HepG2 (cell line): ENCODE measurements around the gene RHOBTB1. TPM values are rescaled to one million over a fixed set of nuclear protein-coding genes. Genes with fewer than 3 reads are reported as not detected.
A peak's percentile ranks its signal among the peaks of the same experiment; 100 is the strongest.

ENCODE experiments used
- ARID5B ChIP-seq: IDR thresholded peaks from 2 replicates; pipeline ENCODE4 v1.4.0; 2020; ENCODE audit warnings: mild to moderate bottlenecking, missing genetic modification reagents
- HNRNPUL1 ChIP-seq: fragments of 200-400 bp; formaldehyde crosslinking; IDR thresholded peaks from 2 replicates; pipeline ENCODE4 v1.6.1; 2017; ENCODE audit warnings: low read depth, mild to moderate bottlenecking, low read length, moderate library complexity
- HOMEZ ChIP-seq: IDR thresholded peaks from 2 replicates; pipeline ENCODE4 v1.6.1; 2016; ENCODE audit warnings: low read depth
- NCOA2 ChIP-seq: sonication (generic); formaldehyde crosslinking; IDR thresholded peaks from 2 replicates; pipeline ENCODE4 v1.8.0; 2022; ENCODE audit warnings: inconsistent platforms
- NFIC ChIP-seq: IDR thresholded peaks from 2 replicates; pipeline ENCODE4 v1.6.1; 2012; ENCODE audit warnings: mild to moderate bottlenecking, low read length, inconsistent platforms
- NR3C1 ChIP-seq: sonication (generic); formaldehyde crosslinking; IDR thresholded peaks from 2 replicates; pipeline ENCODE4 v1.4.0; 2020; ENCODE audit warnings: missing genetic modification reagents
- SALL2 ChIP-seq: sonication (generic); formaldehyde crosslinking; IDR thresholded peaks from 2 replicates; pipeline ENCODE4 v1.8.1; 2023; ENCODE audit warnings: mild to moderate bottlenecking, missing genetic modification reagents, inconsistent platforms
- SATB2 ChIP-seq: sonication (generic); formaldehyde crosslinking; IDR thresholded peaks from 2 replicates; pipeline ENCODE4 v1.5.0; 2020; ENCODE audit warnings: missing genetic modification reagents
- SP5 ChIP-seq: IDR thresholded peaks from 2 replicates; pipeline ENCODE4 v1.6.1; 2016; ENCODE audit warnings: low read depth, borderline replicate concordance
- ZBTB42 ChIP-seq: sonication (generic); formaldehyde crosslinking; IDR thresholded peaks from 2 replicates; pipeline ENCODE4 v1.5.0; 2020; ENCODE audit warnings: mild to moderate bottlenecking, missing genetic modification reagents
- ZGPAT ChIP-seq: IDR thresholded peaks from 2 replicates; pipeline ENCODE4 v1.6.1; 2016; ENCODE audit warnings: mild to moderate bottlenecking
- ZNF253 ChIP-seq: sonication (generic); formaldehyde crosslinking; IDR thresholded peaks from 2 replicates; pipeline ENCODE4 v1.8.0; 2022; ENCODE audit warnings: mild to moderate bottlenecking, missing genetic modification reagents, borderline replicate concordance
- ZNF354B ChIP-seq: sonication (generic); formaldehyde crosslinking; IDR thresholded peaks from 2 replicates; pipeline ENCODE4 v1.8.0; 2022; ENCODE audit warnings: mild to moderate bottlenecking, missing genetic modification reagents
- ZNF367 ChIP-seq: sonication (generic); formaldehyde crosslinking; IDR thresholded peaks from 2 replicates; pipeline ENCODE4 v1.4.0; 2020; ENCODE audit warnings: missing genetic modification reagents, borderline replicate concordance
- ZNF460 ChIP-seq: sonication (generic); formaldehyde crosslinking; IDR thresholded peaks from 2 replicates; pipeline ENCODE4 v1.5.1; 2020; ENCODE audit warnings: missing genetic modification reagents, mild to moderate bottlenecking, borderline replicate concordance
- ZNF558 ChIP-seq: sonication (generic); formaldehyde crosslinking; IDR thresholded peaks from 2 replicates; pipeline ENCODE4 v1.9.0; 2022; ENCODE audit warnings: mild to moderate bottlenecking, missing genetic modification reagents, borderline replicate concordance
- ZNF570 ChIP-seq: sonication (generic); formaldehyde crosslinking; IDR thresholded peaks from 2 replicates; pipeline ENCODE4 v1.4.0; 2020; ENCODE audit warnings: mild to moderate bottlenecking, missing genetic modification reagents, borderline replicate concordance
- polyA plus RNA-seq, 8 experiments: library from polyadenylated mRNA; depleted of rRNA in 3 of 8; stranded (reverse) in 7 of 8; unstranded in 1 of 8; fragments of >200 nt; fragmentation: Illumina TruSeq in 4 of 8; extraction: Trizol in 4 of 8; gene quantifications; 2 replicates each; pipeline versions ENCODE4 v1.2.1 to v1.2.3, GENCODE V29; 2011 to 2016; ENCODE audit warnings: low read depth in 4 of 8, missing spikeins in 1 of 8, mixed read lengths in 1 of 8; ENCODE audit not compliant: insufficient read depth in 1 of 8
- total RNA-seq, 5 experiments: library from RNA; depleted of rRNA; stranded (reverse); fragments of >200 nt; fragmentation: Illumina TruSeq; extraction: Trizol; gene quantifications; 2 replicates each; pipeline ENCODE4 v1.2.3, GENCODE V29; 2016; ENCODE audit warnings: low read depth in 1 of 5
- TF ChIP-seq, protein P1 (sequence below): sonication (generic); formaldehyde crosslinking; IDR thresholded peaks from 2 replicates; pipeline ENCODE4 v1.4.0; 2020; ENCODE audit warnings: low read depth, mild to moderate bottlenecking, missing genetic modification reagents
- TF ChIP-seq, protein P2 (sequence below), 2 experiments: sonication (generic) in 1 of 2; formaldehyde crosslinking in 1 of 2; IDR thresholded peaks; 2 replicates each; pipeline versions ENCODE4 v1.4.0 to v1.6.1; 2018 to 2020; ENCODE audit warnings: missing genetic modification reagents in 2 of 2, borderline replicate concordance in 1 of 2, low read depth in 1 of 2, mild to moderate bottlenecking in 1 of 2, missing biosample characterization in 1 of 2
- TF ChIP-seq, protein P3 (sequence below): sonication (generic); formaldehyde crosslinking; IDR thresholded peaks from 2 replicates; pipeline ENCODE4 v1.5.1; 2020; ENCODE audit warnings: missing genetic modification reagents, mild to moderate bottlenecking, borderline replicate concordance

The RHOBTB1 gene
- total and polyA plus RNA-seq, 2 of the 13 experiments (the other 11 are each of a cell fraction or from before 2014, with no cell fraction given), result 18.8 to 59.5 TPM

- peak; percentile 84 for TF ChIP-seq ARID5B (CRISPR knock-in tag)
- no peak for TF ChIP-seq ZNF460 (CRISPR knock-in tag)
- TF ChIP-seq, protein P1, sequence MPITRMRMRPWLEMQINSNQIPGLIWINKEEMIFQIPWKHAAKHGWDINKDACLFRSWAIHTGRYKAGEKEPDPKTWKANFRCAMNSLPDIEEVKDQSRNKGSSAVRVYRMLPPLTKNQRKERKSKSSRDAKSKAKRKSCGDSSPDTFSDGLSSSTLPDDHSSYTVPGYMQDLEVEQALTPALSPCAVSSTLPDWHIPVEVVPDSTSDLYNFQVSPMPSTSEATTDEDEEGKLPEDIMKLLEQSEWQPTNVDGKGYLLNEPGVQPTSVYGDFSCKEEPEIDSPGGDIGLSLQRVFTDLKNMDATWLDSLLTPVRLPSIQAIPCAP (CRISPR knock-in tag), result no peak
- no peak for TF ChIP-seq SALL2 (CRISPR knock-in tag)
- no peak for TF ChIP-seq ZNF558
- TF ChIP-seq ZNF367 (CRISPR knock-in tag), result no peak
- TF ChIP-seq, protein P2, sequence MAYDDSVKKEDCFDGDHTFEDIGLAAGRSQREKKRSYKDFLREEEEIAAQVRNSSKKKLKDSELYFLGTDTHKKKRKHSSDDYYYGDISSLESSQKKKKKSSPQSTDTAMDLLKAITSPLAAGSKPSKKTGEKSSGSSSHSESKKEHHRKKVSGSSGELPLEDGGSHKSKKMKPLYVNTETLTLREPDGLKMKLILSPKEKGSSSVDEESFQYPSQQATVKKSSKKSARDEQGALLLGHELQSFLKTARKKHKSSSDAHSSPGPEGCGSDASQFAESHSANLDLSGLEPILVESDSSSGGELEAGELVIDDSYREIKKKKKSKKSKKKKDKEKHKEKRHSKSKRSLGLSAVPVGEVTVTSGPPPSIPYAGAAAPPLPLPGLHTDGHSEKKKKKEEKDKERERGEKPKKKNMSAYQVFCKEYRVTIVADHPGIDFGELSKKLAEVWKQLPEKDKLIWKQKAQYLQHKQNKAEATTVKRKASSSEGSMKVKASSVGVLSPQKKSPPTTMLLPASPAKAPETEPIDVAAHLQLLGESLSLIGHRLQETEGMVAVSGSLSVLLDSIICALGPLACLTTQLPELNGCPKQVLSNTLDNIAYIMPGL (CRISPR knock-in tag; IDR thresholded peaks at IDR 0.05; ENCODE audit: borderline replicate concordance in 1 of 2, low read depth in 1 of 2), result no peak
- no peak for TF ChIP-seq SATB2 (CRISPR knock-in tag)
- TF ChIP-seq, protein P3, sequence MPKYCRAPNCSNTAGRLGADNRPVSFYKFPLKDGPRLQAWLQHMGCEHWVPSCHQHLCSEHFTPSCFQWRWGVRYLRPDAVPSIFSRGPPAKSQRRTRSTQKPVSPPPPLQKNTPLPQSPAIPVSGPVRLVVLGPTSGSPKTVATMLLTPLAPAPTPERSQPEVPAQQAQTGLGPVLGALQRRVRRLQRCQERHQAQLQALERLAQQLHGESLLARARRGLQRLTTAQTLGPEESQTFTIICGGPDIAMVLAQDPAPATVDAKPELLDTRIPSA (CRISPR knock-in tag), result no peak
- TF ChIP-seq HOMEZ (CRISPR knock-in tag), result peak; percentile 38; the same call in 1 of the 2 replicates
- no peak for TF ChIP-seq NFIC
- no peak for TF ChIP-seq ZNF354B (CRISPR knock-in tag)
- no peak for TF ChIP-seq NR3C1
- peak; percentile 48; the same call in 1 of the 2 replicates for TF ChIP-seq NCOA2
- no peak for TF ChIP-seq SP5
- no peak for TF ChIP-seq HNRNPUL1
- no peak for TF ChIP-seq ZNF570 (CRISPR knock-in tag)
- no peak for TF ChIP-seq ZNF253 (CRISPR knock-in tag)
- TF ChIP-seq ZGPAT, result peak; percentile 48; the same call in 1 of the 2 replicates
- no peak for TF ChIP-seq ZBTB42 (CRISPR knock-in tag)
These were observed 12.0 kb upstream of the RHOBTB1 start (continued) for GRCh38 chr10:60955957-60956425.
